HG03342 (cell line): Measurements from ENCODE around the gene RPL41.
A peak's percentile ranks its signal among the peaks of the same experiment; 100 is the strongest.
"Not testable (repeated sequence)": the region's sequence is repeated elsewhere in the genome, so short reads cannot be mapped to it uniquely, and the experiment has no call there.

Source experiments
- ATAC-seq: cut with Tn5 transposase; IDR thresholded peaks from one replicate; pipeline ENCODE4 v1.9.1; 2021; ENCODE audit warnings: mild to moderate bottlenecking, moderate library complexity; ENCODE audit not compliant: unreplicated experiment

The RPL41 gene

DNA sequence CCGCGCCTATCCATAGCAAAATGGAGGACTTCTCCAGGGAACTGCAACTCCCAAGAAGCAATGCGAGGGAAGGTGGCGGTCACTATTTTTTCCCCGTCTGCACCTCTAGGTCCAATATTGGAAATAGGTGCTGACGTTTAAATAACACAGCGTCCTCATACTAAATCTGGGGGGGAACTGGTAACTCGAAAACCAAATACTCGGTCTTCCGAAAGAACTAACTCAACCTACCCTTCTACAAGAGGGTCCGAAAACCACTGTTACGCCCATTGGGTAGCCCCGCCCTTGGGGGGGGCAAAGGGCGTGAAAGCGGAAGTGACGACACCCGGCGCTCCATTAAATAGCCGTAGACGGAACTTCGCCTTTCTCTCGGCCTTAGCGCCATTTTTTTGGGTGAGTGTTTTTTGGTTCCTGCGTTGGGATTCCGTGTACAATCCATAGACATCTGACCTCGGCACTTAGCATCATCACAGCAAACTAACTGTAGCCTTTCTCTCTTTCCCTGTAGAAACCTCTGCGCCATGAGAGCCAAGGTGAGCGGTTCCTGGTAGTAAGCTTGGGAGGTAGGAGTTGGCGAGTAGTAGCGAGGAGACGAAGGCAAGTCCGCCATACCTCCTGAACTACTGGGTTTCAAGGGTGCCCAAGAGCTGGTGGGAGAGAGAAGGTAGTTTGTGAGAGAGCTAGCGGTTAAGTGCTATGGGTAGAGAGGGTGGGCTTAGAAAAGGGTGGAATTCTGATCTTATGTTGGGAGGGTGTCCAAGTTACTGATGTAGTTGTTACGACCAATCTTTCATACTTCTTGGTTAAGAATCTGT lies at the start of gene RPL41:
Gene RPL41 (plus strand): TSS at position 367 of the 815 bp plus-strand sequence.
- ATAC-seq, result peak; percentile 36

DNA sequence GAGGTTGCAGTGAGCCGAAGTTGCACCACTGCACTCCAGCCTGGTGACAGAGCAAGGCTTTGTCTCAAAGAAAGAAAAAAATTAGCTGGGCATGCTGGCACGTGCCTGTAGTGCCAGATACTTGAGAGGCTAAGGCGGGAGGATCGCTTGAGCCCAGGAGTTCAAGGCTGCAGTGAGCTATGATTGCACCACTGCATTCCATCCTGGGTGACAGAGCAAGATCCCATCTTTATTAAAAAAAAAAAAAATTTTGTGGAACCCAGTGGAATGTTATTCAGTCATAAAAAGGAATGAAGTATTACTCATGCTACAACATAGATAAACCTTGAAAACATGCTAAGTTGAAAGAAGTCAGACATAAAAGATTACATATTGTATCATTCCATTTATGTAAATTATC lies 44.8 kb upstream of the RPL41 start:
- ATAC-seq, result no peak

DNA sequence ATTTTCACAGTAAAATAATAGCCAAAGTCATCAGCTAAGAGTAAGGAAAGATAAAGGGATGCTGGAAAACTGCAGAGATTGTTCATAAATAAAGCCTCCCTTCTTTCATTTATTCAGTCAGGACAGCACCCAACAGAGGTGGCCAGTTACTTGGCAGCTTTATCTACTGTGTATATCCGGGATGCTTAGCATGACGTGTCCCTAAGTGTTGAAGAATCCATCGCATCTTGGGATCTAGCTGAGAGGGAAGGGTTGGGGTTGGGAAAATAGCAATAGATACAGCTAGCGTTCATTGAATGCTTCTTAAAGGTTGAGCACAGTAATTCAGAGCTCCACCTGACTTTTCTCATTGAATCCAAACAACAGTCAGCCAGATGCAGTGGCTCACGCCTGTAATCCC lies 42.0 kb upstream of the RPL41 start:
- ATAC-seq, result no peak

DNA sequence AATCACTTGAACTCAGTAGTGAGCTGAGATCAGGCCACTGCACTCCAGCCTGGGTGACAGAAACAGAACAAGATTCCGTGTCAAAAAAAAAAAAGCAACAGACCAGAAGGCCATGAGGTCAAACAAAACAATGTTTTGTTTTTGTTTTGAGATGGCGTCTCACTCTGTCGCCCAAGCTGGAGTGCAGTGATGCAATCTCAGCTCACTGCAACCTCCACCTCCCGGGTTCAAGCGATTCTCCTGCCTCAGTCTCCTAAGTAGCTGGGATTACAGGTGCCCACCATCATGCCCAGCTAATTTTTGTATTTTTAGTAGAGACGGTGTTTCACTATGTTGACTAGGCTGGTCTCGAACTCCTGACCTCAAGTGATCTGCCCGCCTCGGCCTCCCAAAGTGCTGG lies 38.5 kb upstream of the RPL41 start:
- ATAC-seq, result not testable (repeated sequence)

DNA sequence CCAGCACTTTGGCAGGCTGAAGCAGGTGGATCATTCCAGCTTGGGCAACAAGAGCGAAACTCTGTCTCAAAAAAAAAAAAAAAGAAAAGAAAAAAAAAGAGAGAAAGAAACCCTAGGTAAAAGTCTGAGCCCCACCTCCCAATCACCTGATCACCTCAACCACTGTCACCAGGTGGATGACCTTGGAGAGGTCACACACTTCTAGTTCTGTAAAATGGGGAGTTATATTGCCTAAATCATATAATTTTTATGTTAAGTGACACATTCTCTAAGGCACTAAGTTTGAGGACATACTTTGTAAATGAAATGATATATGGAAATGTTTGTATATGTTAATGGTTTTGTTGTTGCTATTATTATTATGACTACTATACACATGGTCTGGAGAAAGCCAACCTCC lies 38.0 kb upstream of the RPL41 start:
- ATAC-seq, result no peak

DNA sequence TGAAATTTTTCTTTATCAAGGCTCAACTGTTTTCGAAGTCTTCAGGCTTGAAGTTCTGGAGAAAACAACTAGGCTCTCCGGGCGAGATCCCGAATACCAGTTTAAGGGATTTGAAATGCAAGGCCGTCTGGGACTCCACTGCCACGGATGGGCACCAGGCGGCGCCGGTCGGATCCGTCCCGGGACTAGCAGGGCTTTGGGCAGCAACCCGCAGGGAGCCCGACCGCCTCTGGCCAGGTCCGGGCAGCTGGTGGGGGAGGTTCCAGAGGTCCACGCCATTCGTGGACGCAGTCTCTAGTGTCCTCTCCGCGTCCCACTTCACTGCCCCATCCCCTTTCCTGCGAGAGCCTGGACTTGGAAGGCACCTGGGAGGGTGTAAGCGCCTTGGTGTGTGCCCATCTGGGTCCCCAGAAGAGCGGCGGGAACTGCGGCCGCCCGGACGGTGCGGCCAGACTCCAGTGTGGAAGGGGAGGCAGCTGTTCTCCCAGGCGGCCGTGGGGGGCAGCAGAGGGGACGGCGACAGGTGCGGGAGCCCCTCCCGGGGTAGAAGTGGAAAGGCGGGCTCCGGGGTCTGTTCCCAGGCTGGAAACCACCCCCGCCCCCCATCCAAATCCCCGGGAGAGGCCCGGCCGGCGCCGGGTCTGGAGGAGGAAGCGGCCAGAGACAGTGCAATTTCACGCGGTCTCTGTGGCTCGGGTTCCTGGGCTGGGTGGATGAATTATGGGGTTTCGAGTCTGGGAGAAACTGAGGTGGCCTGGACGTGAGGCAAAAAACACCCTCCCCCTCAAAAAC lies 37.3 kb upstream of the RPL41 start:
- ATAC-seq, result no peak

DNA sequence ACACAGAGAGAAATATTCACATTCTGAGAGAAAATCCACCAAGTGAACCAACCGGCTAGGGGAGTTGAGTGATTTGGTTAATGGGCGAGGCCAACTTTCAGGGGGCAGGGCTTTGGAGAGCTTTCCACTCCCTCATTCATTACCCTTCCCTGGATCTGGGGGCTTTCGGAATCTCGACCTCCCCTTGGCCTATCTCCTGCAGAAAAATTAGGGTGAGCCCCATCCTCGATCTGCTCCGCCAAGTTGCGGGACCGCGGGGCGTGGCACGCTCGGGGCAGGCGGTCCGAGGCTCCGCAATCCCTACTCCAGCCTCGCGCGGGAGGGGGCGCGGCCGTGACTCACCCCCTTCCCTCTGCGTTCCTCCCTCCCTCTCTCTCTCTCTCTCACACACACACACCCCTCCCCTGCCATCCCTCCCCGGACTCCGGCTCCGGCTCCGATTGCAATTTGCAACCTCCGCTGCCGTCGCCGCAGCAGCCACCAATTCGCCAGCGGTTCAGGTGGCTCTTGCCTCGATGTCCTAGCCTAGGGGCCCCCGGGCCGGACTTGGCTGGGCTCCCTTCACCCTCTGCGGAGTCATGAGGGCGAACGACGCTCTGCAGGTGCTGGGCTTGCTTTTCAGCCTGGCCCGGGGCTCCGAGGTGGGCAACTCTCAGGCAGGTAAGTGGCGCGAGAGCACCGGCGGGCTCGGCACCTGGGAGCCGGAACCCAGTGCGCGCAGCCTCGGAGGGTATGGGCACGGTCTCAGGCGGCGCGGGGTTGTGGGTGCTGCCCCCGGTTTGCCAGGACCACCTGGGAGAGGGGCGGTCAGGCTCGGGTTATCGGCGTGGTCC lies 36.5 kb upstream of the RPL41 start, which contains the start of gene ERBB3:
Gene ERBB3 (plus strand): TSS at position 443 of the 833 bp plus-strand sequence. CDS start 136 bp downstream, at position 579.
- no peak for ATAC-seq

DNA sequence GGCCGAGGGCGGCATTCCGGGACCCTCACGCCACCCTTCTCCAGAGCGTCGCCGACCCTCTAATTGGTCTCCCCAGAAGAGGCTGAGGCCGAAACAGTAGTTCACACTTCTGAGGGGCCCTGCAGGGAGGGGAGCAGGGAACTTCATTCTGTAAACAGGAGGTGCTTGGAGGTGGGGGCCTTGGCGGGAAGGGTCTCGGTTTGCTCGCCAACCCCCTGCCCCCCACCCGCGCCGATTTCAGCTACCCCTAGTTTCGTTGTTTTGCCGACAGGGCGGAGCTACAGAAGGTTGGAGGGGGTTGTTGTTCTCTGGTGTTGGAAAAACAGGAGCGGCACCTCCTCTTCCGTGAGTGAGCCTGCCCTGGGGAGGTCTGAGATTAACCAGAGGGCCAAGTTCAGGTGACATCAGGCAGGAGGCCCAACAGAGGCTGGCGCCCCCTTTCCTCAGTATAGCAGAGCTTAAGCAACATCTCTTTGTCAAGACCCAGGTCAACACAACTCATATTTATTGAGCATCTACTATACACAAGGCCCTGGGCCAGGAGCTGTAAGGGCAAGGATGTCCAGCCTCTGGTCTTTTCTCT lies 35.8 kb upstream of the RPL41 start:
- no peak for ATAC-seq

DNA sequence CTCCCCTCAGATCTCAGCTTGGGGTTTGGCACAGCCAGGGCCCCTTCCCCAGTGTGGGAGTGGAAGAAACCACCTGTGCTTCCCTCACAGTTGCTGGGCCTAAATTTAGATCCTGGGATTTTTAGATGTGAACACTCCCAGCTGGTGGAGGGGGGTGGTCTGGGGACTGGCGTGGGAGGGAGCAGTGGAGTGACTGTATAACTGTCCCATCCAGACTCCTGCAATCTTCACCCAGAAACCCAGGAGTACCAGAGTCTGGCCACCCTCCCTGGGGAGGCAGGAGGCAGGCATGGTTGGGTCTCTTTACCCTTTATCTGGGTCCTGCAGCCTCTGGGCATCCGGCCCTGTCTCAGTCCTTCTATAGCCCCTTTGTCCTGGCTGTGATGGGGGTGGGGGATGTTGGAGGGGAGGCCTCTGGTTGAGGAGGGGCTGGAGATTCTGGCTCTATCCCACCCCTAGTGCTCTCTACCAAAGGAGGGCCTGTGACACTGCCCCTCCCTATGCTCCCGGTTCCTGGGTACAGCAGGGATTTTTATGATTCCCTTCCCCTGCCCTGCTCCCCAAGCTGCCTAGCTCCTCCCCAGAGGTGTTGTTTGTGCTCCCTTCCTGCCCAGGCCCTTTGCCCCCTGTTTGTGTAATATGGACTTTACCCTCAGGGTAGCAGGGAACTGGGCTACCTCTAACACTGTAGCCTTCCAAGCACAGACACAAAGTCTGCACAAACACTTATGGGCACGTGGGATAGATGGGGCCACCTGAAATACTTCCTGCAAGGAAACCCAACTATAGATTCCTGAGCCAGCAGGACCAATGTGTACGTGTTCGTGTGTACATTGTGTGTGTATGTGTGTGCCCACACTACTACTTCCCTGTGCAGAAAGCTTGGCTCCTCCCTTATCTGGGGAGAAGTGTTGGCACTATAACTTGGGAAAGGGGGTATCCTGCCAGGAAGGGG lies 34.8 kb upstream of the RPL41 start:
- ATAC-seq, result no peak

DNA sequence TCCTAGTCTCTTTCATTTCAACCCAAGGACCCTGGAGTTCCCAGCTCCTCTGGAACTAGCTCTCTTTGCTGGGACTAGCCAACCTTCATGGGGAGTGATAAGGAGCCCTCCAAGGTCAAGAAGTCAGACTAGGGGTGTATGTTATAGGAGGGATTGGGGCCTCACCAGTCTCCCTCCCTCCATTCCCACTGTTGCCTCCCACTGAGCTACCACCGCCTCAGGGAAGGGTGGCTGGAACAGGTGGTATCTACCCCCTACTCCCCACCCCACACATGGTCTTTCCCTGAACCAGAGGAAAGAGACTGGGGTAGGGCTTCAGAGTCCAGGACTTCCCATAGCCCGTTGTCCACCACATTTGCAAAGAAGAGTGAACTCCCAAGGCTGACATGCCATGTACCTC lies 34.1 kb upstream of the RPL41 start:
- ATAC-seq, result no peak

DNA sequence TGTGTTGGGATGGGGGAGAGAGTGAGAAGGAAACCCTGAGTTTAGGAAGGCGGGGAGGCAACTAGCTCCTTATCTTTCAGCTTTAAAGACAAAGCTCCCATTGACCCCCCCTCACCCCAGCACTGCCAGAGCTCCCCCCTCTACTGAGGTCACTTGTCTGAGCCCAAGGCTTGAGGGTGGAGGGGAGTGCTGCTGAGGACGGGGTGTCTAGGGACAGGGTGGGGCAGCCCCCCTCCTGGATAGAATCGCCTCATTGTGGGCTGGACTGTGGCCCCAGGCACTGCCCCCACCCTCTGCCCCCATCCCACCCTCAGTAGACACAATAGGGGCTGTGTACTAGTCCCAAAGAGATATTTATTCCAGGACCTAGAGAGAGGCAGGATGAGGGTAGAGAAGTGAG lies 33.5 kb upstream of the RPL41 start:
- ATAC-seq, result no peak

DNA sequence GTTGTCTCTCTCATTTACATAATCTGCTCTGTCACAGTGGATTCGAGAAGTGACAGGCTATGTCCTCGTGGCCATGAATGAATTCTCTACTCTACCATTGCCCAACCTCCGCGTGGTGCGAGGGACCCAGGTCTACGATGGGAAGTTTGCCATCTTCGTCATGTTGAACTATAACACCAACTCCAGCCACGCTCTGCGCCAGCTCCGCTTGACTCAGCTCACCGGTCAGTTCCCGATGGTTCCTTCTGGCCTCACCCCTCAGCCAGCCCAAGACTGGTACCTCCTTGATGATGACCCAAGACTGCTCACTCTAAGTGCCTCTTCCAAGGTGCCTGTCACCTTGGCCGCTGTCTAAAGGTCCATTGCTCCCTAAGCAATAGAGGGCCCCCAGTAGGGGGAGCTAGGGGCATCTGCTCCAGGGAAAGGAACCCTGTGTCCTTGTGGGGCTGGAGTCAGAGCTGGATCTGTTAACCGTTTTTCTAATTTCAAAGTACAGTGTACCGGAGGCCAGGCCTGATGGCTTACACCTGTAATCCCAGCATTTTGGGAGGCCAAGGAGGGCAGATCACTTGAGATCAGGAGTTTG lies 31.4 kb upstream of the RPL41 start:
- ATAC-seq, result no peak

DNA sequence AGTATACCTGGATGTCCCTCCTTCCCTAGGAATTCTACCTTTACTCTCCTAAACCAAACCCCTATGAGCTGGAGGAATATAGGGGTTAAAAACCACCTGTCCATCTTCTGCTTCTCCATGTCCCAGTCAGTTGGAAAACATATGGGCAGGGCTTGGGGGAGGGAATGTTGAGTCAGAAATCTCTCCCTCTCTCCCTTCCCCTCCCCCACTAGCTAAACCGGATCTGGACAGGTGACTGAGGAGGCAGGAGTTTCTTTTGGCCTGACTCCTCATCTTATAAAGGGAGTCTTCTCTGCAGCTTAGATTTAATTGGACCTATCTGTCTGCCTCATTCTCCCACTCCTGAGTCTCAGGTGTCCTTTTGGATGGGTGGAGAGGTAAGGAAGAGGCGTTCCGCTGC lies 30.3 kb upstream of the RPL41 start:
- no peak for ATAC-seq

DNA sequence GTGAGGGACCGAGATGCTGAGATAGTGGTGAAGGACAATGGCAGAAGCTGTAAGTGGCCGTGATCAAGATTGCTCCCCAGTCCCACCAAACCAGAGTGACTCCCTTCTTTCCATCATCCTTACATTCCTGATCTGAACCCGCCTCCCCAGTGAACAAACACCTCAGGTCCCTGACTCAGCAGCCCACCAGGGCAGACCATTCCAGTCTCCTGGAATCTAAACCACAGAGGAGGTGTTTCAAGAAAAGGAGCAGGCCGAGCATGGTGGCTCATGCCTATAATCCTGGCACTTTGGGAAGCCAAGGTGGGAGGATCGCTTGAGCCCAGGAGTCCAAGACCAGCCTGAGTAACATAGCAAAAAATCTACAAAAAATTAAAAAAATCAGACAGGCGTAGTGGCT lies 29.8 kb upstream of the RPL41 start:
- ATAC-seq, result no peak

DNA sequence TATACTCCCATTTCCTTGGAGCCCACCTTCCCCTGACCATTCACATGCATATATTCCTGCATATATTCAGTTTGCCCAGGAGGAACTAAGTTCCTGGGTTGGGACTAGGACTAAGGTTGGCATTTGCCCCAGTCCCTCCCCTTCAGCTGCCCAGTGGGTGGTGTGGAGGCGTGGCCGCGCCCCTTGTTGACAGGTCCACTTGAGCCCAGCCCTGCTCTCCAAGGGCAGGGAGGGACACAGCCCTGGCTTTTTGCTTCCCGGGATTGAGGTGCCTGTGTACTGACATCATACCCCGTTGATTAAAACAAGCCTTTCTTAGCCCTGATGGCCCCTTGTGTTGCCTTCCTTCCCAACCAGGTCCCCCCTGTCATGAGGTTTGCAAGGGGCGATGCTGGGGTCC lies 29.2 kb upstream of the RPL41 start:
- ATAC-seq, result no peak

DNA sequence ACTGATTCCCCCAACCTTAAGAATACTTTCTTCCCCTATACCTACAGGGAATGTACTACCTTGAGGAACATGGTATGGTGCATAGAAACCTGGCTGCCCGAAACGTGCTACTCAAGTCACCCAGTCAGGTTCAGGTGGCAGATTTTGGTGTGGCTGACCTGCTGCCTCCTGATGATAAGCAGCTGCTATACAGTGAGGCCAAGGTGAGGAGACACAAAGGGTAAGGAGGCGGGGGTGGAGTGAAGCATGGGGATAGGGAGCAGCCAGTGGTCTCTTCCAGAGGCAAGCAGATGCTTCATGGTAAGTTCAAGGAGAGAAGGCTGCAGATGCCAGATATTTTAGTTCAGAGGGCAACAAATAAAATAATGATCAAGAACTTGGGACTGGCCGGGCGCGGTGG lies 18.7 kb upstream of the RPL41 start:
- ATAC-seq, result no peak

DNA sequence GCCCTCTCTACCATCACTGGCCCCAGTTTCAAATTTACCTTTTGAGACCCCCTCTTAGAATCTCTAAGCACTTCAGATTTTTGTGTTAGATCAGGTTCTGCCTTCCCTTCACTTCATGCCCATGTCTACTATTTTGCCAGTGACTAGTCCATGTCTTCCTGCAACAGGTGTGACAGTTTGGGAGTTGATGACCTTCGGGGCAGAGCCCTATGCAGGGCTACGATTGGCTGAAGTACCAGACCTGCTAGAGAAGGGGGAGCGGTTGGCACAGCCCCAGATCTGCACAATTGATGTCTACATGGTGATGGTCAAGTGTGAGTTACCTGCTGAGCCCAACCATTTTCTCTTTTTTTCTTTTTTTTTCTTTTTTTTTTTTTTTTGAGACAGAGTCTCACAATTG lies 17.8 kb upstream of the RPL41 start:
- no peak for ATAC-seq

DNA sequence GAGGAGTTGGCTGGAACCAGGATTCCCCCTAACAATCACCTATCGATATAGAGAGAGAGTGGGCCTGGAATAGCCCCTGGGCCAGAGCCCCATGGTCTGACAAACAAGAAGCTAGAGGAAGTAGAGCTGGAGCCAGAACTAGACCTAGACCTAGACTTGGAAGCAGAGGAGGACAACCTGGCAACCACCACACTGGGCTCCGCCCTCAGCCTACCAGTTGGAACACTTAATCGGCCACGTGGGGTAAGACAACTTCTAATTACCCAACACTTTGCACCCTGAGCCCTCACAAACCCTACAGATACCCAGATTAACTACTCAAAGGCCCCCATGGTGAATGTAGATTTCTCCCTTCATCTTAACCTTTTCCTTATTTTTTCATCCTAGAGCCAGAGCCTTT lies 16.6 kb upstream of the RPL41 start:
- no peak for ATAC-seq

DNA sequence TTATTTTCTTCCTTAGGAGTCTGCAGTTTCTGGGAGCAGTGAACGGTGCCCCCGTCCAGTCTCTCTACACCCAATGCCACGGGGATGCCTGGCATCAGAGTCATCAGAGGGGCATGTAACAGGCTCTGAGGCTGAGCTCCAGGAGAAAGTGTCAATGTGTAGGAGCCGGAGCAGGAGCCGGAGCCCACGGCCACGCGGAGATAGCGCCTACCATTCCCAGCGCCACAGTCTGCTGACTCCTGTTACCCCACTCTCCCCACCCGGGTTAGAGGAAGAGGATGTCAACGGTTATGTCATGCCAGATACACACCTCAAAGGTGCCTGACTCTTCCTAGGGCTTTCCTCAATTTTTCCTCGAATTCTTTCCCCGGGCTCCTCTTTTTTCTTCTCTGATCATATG lies 15.4 kb upstream of the RPL41 start:
- no peak for ATAC-seq
